HG03439 (cell line): ENCODE results near the gene REG3A.

Source experiments
- ATAC-seq: cut with Tn5 transposase; IDR thresholded peaks from one replicate; pipeline ENCODE4 v1.9.1; 2021; ENCODE audit warnings: mild to moderate bottlenecking, moderate library complexity; ENCODE audit not compliant: unreplicated experiment

REG3A gene

GRCh38 chr2:79122676-79123075, 36.9 kb downstream of the REG3A start:
- no peak for ATAC-seq

GRCh38 chr2:79120194-79120713, 39.3 kb downstream of the REG3A start, which contains the start of gene REG1A:
Gene REG1A, plus strand, starts transcription at chr2:79120488. Its CDS starts 374 bp downstream, at chr2:79120862.
- no peak for ATAC-seq

GRCh38 chr2:79116997-79117928, 42.3 kb downstream of the REG3A start:
- no peak for ATAC-seq

GRCh38 chr2:79114797-79115494, 44.6 kb downstream of the REG3A start:
- no peak for ATAC-seq

- no peak for ATAC-seq
Observed at GRCh38 chr2:79112269-79112668, 47.3 kb downstream of the REG3A start.
